CD4-positive, alpha-beta T cell treated with Interleukin-2 at 100 ng/mL for 4 hours (primary cell): ENCODE data around the gene PCDHGC5.

Experiments
- DNase-seq: peaks from one replicate; pipeline ENCODE4 v3.0.0-alpha.2; 2020; ENCODE audit warnings: low spot score

The PCDHGC5 gene

GRCh38 chr5:141529873-141530272, 41.0 kb downstream of the PCDHGC5 start:
- DNase-seq, result no peak

- no peak for DNase-seq
These were observed 43.8 kb downstream of the PCDHGC5 start for GRCh38 chr5:141532726-141533125.

- no peak for DNase-seq
These were observed 45.0 kb downstream of the PCDHGC5 start for GRCh38 chr5:141533897-141534296.

- DNase-seq, result no peak
These were observed 45.8 kb downstream of the PCDHGC5 start for GRCh38 chr5:141534492-141535213.
